SK-N-SH (cell line): Measurements from ENCODE around the gene AHNAK.
A peak's percentile ranks its signal among the peaks of the same experiment; 100 is the strongest.

ENCODE experiments used
- CHD2 ChIP-seq: fragments of 150-350 bp; IDR thresholded peaks from 2 replicates; pipeline ENCODE4 v1.6.1; 2018; ENCODE audit warnings: low read length; ENCODE audit not compliant: partially characterized antibody
- CTCF ChIP-seq: fragments of 200-600 bp; sonication (generic); IDR thresholded peaks from 2 replicates; pipeline ENCODE4 v1.6.1; 2017; ENCODE audit warnings: antibody characterized with exemption, mild to moderate bottlenecking, moderate library complexity
- EP300 ChIP-seq, 2 experiments: IDR thresholded peaks; 2 replicates each; pipeline versions ENCODE4 v1.4.0 to v1.6.1; 2012; ENCODE audit warnings: borderline replicate concordance in 1 of 2, low read depth in 1 of 2, low read length in 1 of 2
- GABPA ChIP-seq: IDR thresholded peaks from 2 replicates; pipeline ENCODE4 v1.4.0; 2012; ENCODE audit warnings: low read depth, mild to moderate bottlenecking
- POLR2AphosphoS5 ChIP-seq: IDR thresholded peaks from 2 replicates; pipeline ENCODE4 v1.6.1; 2012; ENCODE audit warnings: low read depth, low read length
- REST ChIP-seq: IDR thresholded peaks from 2 replicates; pipeline ENCODE4 v1.6.1; 2012; ENCODE audit warnings: mild to moderate bottlenecking, low read depth, low read length, moderate library complexity
- RXRA ChIP-seq: IDR thresholded peaks from 2 replicates; pipeline ENCODE4 v1.4.0; 2012; ENCODE audit warnings: low read depth, mild to moderate bottlenecking, borderline replicate concordance
- SIN3A ChIP-seq: IDR thresholded peaks from 2 replicates; pipeline ENCODE4 v1.6.1; 2012; ENCODE audit warnings: low read depth, mild to moderate bottlenecking, low read length, moderate library complexity, borderline replicate concordance
- TAF1 ChIP-seq: IDR thresholded peaks from 2 replicates; pipeline ENCODE4 v1.6.1; 2012; ENCODE audit warnings: low read depth, mild to moderate bottlenecking, low read length, moderate library complexity, borderline replicate concordance
- TCF12 ChIP-seq: IDR thresholded peaks from 2 replicates; pipeline ENCODE4 v1.4.0; 2012
- USF2 ChIP-seq: fragments of 150-350 bp; IDR thresholded peaks from 2 replicates; pipeline ENCODE4 v1.6.1; 2017; ENCODE audit warnings: antibody characterized with exemption, low read length, low read depth, borderline replicate concordance

- TF ChIP-seq CHD2 (no peak), TAF1 (no peak), CTCF (peak; percentile 92), SIN3A (no peak), RXRA (no peak), EP300 (IDR thresholded peaks at IDR 0.05; ENCODE audit: borderline replicate concordance in 1 of 2, low read depth in 1 of 2, low read length in 1 of 2) (no peak), POLR2AphosphoS5 (no peak; the same call in 1 of the 2 replicates), TCF12 (no peak), GABPA (no peak), USF2 (no peak), REST (no peak)
Observed at GRCh38 chr11:62542750-62543567, 3.6 kb downstream of the AHNAK start.
